Measurements from ENCODE around the gene KLF6. TPM values are rescaled to one million over a fixed set of nuclear protein-coding genes. Genes with fewer than 3 reads are reported as not detected.

Gene KLF6
- total and polyA plus RNA-seq, 2 of the 4 experiments (the other 2 are of a cell fraction) = 69.0 to 123 TPM

DNA sequence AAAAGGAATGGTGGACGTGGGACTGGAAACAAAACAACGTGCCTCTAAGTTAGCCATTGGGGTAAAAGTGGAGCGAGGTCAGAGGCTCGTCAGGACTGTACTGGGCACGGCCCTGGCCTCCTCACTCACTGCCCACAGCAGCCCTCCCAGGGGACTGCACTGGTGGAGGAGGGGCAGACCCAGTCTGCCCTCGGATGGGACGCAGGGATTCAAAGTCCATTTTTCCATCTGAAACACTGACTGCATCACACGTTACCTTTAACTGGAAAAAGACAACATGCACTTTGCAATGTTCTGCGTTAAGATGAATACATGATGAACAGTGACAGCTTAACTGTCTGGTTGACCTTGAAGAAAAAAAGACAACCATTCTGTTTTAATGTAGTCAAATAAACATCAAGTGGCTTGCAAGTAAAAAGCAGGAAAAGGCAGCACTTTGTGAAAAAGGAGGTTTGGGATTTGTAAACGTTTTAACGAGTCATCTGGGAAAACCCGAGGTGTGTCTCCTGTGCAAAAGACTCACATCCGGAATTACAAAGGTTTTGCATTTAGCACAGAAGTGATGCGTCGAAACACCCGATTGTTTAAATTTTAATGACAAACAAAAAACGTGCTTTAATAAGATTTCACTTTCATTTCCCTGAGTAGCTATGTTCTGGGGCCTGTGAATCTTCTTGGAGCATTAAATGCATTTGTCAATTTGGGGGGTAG is 18.8 kb downstream of the KLF6 start:
- no peak overlapping the region; the same call in 1 of the 2 replicates for H4K91ac ChIP-seq (ENCODE audit: insufficient read depth, low read depth, low read length)
- 51% methylated on average over 7 of the region's 17 CpGs; no CpG with 5 or more reads in 1 of the 2 experiments for WGBS, 2 experiments (ENCODE audit: extremely low coverage in 2 of 2, insufficient read length in 1 of 2)
- no peak overlapping the region for H3K9ac ChIP-seq (ENCODE audit: low read depth, low read length)
- H3K27ac ChIP-seq (ENCODE audit: insufficient read depth, low read length) = no peak overlapping the region
- in situ Hi-C loops (cut with MboI; ENCODE audit: low sequenced_read_pairs) = no loop called here
- H3K9me1 ChIP-seq (ENCODE audit: insufficient read depth, low read length) = peaks cover 6% of the 10 kb centered on the region
- BruUV-seq (replicated peaks) = no TSS peak
- H3K4me3 ChIP-seq (ENCODE audit: insufficient read depth, low read depth, low read length) = no peak overlapping the region
- H3K18ac ChIP-seq (ENCODE audit: low read depth, low read length) = no peak overlapping the region
- H3K14ac ChIP-seq (replicated peaks; ENCODE audit: low read depth, low read length) = peak overlapping the region; percentile 43; the same call in 1 of the 2 replicates
- CTCF ChIA-PET = no interaction called here
- H3K4ac ChIP-seq (ENCODE audit: low read depth, low read length) = peak overlapping the region; percentile 18
- H3K23ac ChIP-seq (ENCODE audit: low read depth, low read length) = peak overlapping the region; percentile 0; the same call in 1 of the 2 replicates
- H3K79me1 ChIP-seq (ENCODE audit: low read depth in 1 of 2, low read length in 2 of 2) = no peaks in the 10 kb centered on the region
- H2BK5ac ChIP-seq (ENCODE audit: low read depth, low read length, poor library complexity, severe bottlenecking) = no peak overlapping the region
- no peak overlapping the region; a peak in 1 of 4 replicates for H4K8ac ChIP-seq (ENCODE audit: low read depth in 2 of 2, low read length in 2 of 2)
- H3K9me3 ChIP-seq (ENCODE audit: control insufficient read depth, insufficient read depth, low read length) = no peaks in the 10 kb centered on the region
- no peaks in the 10 kb centered on the region for H3K27me3 ChIP-seq (ENCODE audit: control insufficient read depth, insufficient read depth, low read length)
- intact Hi-C loops (cut with micrococcal nuclease) = no loop called here
- no peak overlapping the region for H4K5ac ChIP-seq (ENCODE audit: low read depth, low read length)
- H2BK20ac ChIP-seq (ENCODE audit: low read depth, low read length) = peak overlapping the region; percentile 68; the same call in 1 of the 2 replicates
- no peak for TF ChIP-seq SMC3 (IDR thresholded peaks at IDR 0.05; ENCODE audit: low read depth, low read length)
- 0 out of 2 replicates have a peak, but pooled peaks have one; percentile 10 for TF ChIP-seq FOS (IDR thresholded peaks at IDR 0.05; ENCODE audit: low read depth, low read length)
- TF ChIP-seq RAD21 (IDR thresholded peaks at IDR 0.05; ENCODE audit: low read length) = no peak
- no peak for TF ChIP-seq MXI1 (IDR thresholded peaks at IDR 0.05; ENCODE audit: borderline replicate concordance, low read depth, low read length)
- no peak for TF ChIP-seq MAFK (IDR thresholded peaks at IDR 0.05; ENCODE audit: low read depth, low read length)
- TF ChIP-seq, protein P1, sequence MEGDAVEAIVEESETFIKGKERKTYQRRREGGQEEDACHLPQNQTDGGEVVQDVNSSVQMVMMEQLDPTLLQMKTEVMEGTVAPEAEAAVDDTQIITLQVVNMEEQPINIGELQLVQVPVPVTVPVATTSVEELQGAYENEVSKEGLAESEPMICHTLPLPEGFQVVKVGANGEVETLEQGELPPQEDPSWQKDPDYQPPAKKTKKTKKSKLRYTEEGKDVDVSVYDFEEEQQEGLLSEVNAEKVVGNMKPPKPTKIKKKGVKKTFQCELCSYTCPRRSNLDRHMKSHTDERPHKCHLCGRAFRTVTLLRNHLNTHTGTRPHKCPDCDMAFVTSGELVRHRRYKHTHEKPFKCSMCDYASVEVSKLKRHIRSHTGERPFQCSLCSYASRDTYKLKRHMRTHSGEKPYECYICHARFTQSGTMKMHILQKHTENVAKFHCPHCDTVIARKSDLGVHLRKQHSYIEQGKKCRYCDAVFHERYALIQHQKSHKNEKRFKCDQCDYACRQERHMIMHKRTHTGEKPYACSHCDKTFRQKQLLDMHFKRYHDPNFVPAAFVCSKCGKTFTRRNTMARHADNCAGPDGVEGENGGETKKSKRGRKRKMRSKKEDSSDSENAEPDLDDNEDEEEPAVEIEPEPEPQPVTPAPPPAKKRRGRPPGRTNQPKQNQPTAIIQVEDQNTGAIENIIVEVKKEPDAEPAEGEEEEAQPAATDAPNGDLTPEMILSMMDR (conservative IDR thresholded peaks at IDR 0.05; ENCODE audit: low read depth, low read length) = no peak
- TF ChIP-seq CHD1 (IDR thresholded peaks at IDR 0.05; ENCODE audit: low read depth, low read length) = no peak
- H3K4me1 ChIP-seq (ENCODE audit: control insufficient read depth, insufficient read depth, low read length) = peaks cover 12% of the 10 kb centered on the region
- no peaks in the 10 kb centered on the region for H3K36me3 ChIP-seq (ENCODE audit: control insufficient read depth, insufficient read depth, low read length)
- H3K4me2 ChIP-seq (ENCODE audit: low read depth, low read length) = peak overlapping the region; percentile 17; the same call in 1 of the 2 replicates
- no peak overlapping the region for H2BK15ac ChIP-seq (ENCODE audit: low read depth, low read length)
- H2BK120ac ChIP-seq (ENCODE audit: low read depth, low read length) = no peak overlapping the region; the same call in 1 of the 2 replicates
- DNase-seq (peak; percentile 70), ATAC-seq (ENCODE audit: low read depth) (no peak)
- dilution Hi-C loops (cut with HindIII; ENCODE audit: low sequenced_read_pairs, unreplicated experiment) = no loop called here
- POLR2A ChIA-PET (ENCODE audit: unreplicated experiment) = no interaction called here
- no peak overlapping the region for H3K56ac ChIP-seq (ENCODE audit: extremely low read depth, insufficient read depth, low read length)
- no peaks in the 10 kb centered on the region for H4K20me1 ChIP-seq (ENCODE audit: insufficient read depth, low read length)
- H2AK5ac ChIP-seq (ENCODE audit: low read depth, low read length) = no peak overlapping the region
- H2AK9ac ChIP-seq (replicated peaks; ENCODE audit: low read depth, low read length, poor library complexity) = peak overlapping the region; percentile 34
- H2AFZ ChIP-seq (replicated peaks; ENCODE audit: low read length, poor library complexity) = no peak overlapping the region
